ENCODE measurements around the gene GJD3. TPM values are rescaled to one million over a fixed set of nuclear protein-coding genes. Genes with fewer than 3 reads are reported as not detected.
"Not testable (repeated sequence)": the region's sequence is repeated elsewhere in the genome, so short reads cannot be mapped to it uniquely, and the experiment has no call there.

Gene GJD3
- total RNA-seq, 4 donors from 2014 or later = 2.1 TPM; not detected in 3

GRCh38 chr17:40373324-40373723 is 8.8 kb upstream of the GJD3 start:
- H3K9me3 ChIP-seq = no peaks in the 10 kb centered on the region
- WGBS = 90% methylated on average over 4 of the region's 4 CpGs
- TF ChIP-seq, protein P1, sequence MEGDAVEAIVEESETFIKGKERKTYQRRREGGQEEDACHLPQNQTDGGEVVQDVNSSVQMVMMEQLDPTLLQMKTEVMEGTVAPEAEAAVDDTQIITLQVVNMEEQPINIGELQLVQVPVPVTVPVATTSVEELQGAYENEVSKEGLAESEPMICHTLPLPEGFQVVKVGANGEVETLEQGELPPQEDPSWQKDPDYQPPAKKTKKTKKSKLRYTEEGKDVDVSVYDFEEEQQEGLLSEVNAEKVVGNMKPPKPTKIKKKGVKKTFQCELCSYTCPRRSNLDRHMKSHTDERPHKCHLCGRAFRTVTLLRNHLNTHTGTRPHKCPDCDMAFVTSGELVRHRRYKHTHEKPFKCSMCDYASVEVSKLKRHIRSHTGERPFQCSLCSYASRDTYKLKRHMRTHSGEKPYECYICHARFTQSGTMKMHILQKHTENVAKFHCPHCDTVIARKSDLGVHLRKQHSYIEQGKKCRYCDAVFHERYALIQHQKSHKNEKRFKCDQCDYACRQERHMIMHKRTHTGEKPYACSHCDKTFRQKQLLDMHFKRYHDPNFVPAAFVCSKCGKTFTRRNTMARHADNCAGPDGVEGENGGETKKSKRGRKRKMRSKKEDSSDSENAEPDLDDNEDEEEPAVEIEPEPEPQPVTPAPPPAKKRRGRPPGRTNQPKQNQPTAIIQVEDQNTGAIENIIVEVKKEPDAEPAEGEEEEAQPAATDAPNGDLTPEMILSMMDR (IDR thresholded peaks at IDR 0.05) = no peak
- TF ChIP-seq POLR2A (IDR thresholded peaks at IDR 0.05) (no peak), EP300 (IDR thresholded peaks at IDR 0.05) (no peak), POLR2AphosphoS5 (IDR thresholded peaks at IDR 0.05) (no peak)
- no peak overlapping the region for H3K4me3 ChIP-seq
- H3K36me3 ChIP-seq = no peaks in the 10 kb centered on the region
- no peak for DNase-seq (ENCODE audit: low spot score in 2 of 2)
- H3K27ac ChIP-seq = no peak overlapping the region
- no peaks in the 10 kb centered on the region for H3K27me3 ChIP-seq
- H3K4me1 ChIP-seq = no peaks in the 10 kb centered on the region

GRCh38 chr17:40372644-40373043 is 8.1 kb upstream of the GJD3 start:
- H3K27ac ChIP-seq; H3K4me3 ChIP-seq; H3K36me3 ChIP-seq; DNase-seq (ENCODE audit: low spot score in 2 of 2); H3K9me3 ChIP-seq; H3K27me3 ChIP-seq; H3K4me1 ChIP-seq: not testable (repeated sequence)
- WGBS = 70% methylated on average over 4 of the region's 4 CpGs

GRCh38 chr17:40372031-40372430 is 7.5 kb upstream of the GJD3 start:
- 87% methylated on average over 2 of the region's 2 CpGs for WGBS
- no peak overlapping the region for H3K27ac ChIP-seq

DNA sequence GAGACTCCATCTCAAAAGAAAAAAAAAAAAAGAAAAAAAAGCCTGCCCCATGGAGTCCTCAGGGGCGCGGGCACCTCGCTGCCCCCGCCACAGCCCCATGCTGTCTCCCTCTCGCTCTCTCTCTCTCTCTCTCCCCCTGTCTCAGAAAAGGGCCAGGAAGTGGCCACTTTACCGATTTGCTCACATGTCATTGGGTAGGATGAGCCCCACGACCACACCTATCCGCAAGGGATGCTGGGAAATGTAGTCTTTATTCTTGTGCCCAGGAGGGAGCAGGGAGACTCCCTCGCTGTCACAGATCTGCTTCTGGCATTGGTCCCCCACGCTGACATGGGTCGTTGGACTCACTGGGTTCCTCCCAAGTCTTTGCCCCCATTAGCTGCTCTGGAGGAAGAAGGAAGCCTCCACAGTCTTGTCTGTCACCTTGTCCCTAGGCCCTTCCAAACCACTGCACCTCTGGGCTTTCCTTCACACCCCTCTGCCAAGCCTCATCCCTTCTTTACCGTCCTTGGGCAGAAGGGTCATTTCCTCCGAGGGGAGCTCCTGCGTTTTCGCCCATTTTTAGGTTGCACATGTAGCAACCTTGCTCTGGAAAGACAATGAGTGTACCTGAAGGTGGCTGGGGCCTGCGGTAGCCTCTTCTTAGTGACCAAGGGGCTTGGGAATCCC is 6.9 kb upstream of the GJD3 start:
- no peaks in the 10 kb centered on the region for H3K9me3 ChIP-seq
- peak in 1 of 2 donors; percentile 36 for DNase-seq (ENCODE audit: low spot score in 2 of 2)
- H3K27me3 ChIP-seq = no peaks in the 10 kb centered on the region
- TF ChIP-seq, protein P1 (IDR thresholded peaks at IDR 0.05) = no peak
- H3K4me1 ChIP-seq = no peaks in the 10 kb centered on the region
- H3K36me3 ChIP-seq = no peaks in the 10 kb centered on the region
- H3K27ac ChIP-seq = no peak overlapping the region
- 79% methylated on average over 16 of the region's 16 CpGs for WGBS
- no peak overlapping the region for H3K4me3 ChIP-seq

More at GRCh38 chr17:40372031-40372430, 7.5 kb upstream of the GJD3 start:
- no peaks in the 10 kb centered on the region for H3K36me3 ChIP-seq
- no peaks in the 10 kb centered on the region for H3K27me3 ChIP-seq
- H3K4me3 ChIP-seq = no peak overlapping the region
- no peaks in the 10 kb centered on the region for H3K4me1 ChIP-seq
- TF ChIP-seq POLR2A (IDR thresholded peaks at IDR 0.05) = no peak
- TF ChIP-seq EP300 (IDR thresholded peaks at IDR 0.05) = no peak
- TF ChIP-seq POLR2AphosphoS5 (IDR thresholded peaks at IDR 0.05) = no peak
- TF ChIP-seq, protein P1 (IDR thresholded peaks at IDR 0.05) = no peak
- no peaks in the 10 kb centered on the region for H3K9me3 ChIP-seq
- peak in 1 of 2 donors; percentile 16 for DNase-seq (ENCODE audit: low spot score in 2 of 2)

DNA sequence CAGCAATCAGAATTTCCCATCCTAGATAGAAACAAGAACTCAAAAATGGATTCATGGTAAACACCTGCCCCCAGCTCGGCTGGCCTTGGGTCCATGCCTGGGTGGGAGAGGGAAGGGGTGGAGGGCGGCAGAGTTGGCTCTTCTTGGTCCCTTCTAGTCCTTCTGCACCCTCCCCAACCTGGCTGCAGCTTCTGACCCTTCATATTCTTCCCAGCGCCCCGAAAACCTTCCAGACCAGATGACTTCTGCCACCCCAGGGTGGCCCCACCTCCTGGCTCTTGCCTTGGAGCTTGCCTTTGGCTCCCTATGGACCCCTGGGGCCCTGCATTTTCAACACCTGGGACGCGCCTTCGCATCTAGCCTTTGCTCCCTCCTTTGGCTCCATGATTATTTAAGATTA is 5.4 kb upstream of the GJD3 start:
- no peaks in the 10 kb centered on the region for H3K4me1 ChIP-seq
- TF ChIP-seq POLR2AphosphoS5 (IDR thresholded peaks at IDR 0.05) (no peak), EP300 (IDR thresholded peaks at IDR 0.05) (no peak), POLR2A (IDR thresholded peaks at IDR 0.05) (no peak)
- TF ChIP-seq, protein P1 (IDR thresholded peaks at IDR 0.05) = no peak
- H3K27ac ChIP-seq = no peak overlapping the region
- 93% methylated on average over 7 of the region's 7 CpGs for WGBS
- no peaks in the 10 kb centered on the region for H3K36me3 ChIP-seq
- H3K27me3 ChIP-seq = no peaks in the 10 kb centered on the region
- H3K9me3 ChIP-seq = no peaks in the 10 kb centered on the region
- DNase-seq (ENCODE audit: low spot score in 2 of 2) = peak in 1 of 2 donors; percentile 36
- H3K4me3 ChIP-seq = no peak overlapping the region

DNA sequence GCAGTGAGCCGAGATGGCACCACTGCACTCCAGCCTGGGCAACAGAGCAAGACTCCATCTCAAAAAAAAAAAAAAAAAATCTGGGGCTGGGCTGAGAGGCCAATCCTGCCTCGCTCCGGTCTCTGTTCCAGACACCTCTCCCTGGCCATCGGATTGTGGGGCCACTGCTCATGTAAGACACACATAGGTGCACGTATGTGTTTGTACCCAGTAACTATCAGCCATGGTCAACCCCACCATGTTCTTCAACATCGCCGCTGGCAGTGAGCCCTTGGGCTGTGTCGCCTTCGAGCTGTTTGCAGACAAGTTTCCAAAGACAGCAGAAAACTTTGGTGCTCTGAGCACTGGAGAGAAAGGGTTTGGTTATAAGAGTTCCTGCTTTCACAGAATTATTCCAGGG is 3.2 kb upstream of the GJD3 start:
- not testable (repeated sequence) for H3K36me3 ChIP-seq, H3K27ac ChIP-seq, H3K4me3 ChIP-seq, H3K9me3 ChIP-seq, H3K27me3 ChIP-seq
- DNase-seq (ENCODE audit: low spot score in 2 of 2) = peak in 1 of 2 donors; percentile 34
- H3K4me1 ChIP-seq = peaks cover 18% of the 10 kb centered on the region
- 80% methylated on average over 9 of the region's 9 CpGs for WGBS

Data from suprapubic skin (tissue), 4 donors.